ENCODE data around the gene VARS1.
"Not testable (repeated sequence)": the region's sequence is repeated elsewhere in the genome, so short reads cannot be mapped to it uniquely, and the experiment has no call there.

VARS1 gene

DNA sequence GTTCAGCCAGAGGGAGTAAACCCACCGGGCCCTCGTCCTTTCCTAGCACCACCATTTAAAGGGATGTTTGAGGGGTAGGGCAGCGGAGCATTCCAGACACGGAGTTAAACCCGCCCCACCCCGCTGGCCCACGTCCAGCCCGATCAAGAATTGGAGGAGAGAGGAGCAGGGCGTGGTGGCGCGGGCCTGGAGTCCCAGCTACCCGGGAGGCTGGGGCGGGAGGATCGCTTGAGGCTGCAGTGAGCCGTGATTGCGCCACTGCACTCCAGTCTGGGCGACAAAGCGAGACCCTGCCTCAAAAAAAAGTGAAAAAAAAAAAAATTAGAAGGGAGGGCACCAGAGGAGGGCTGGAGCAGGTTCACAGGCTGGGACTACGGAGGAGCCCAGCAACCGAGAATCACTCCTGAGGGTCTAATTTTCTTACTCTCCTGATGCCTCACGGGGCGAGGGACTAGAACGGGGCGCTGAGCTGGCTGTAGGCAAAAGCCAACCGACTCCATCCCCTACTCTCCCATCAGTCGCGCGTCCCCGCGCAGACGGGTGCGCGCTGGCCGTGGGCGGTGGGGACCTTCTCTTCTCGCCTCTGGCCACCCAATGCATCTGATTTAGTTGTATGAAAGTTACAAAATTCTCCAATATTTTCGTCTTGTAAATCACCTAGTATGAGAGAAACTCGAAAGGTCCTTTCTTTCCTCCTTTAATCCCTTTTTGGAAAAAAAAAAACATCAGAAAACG is 25.9 kb upstream of the VARS1 start:
- no peak for DNase-seq

DNA sequence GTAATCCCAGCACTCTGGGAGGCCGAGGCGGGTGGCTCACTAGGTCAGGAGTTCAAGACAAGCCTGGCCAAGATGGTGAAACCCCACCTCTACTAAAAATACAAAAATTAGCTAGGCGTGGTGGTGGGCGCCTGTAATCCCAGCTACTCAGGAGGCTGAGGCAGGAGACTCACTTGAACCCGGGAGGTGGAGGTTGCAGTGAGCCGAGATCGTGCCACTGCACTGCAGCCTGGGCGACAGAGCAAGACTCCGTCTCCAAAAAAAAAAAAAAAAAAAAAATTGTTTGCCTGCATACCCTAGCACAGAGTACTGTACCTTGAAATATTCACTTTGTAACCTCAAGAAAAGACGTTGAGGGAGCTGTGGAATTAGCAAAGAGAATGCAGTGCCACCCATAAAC is 24.8 kb upstream of the VARS1 start:
- DNase-seq, result not testable (repeated sequence)

DNA sequence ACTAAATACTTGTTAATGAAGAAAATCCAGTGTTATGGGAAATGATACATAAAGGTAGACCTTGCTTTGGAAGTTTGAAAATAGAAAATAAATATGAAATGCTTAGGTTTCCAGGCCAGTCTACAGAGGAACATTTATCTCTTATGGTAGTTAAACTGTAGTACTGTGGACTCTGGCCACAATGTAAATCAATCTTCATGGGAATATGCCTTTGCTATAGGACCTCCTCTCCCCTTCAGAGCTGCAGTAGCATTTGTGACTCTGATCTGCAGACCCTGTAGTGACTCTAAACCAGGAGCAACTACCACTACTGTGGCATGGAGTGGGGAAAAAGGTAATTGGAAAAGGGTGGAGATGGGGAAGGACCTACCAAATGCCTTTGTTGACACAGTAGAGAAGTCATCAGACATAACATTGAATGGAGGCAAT is 24.3 kb upstream of the VARS1 start:
- no peak for DNase-seq

DNA sequence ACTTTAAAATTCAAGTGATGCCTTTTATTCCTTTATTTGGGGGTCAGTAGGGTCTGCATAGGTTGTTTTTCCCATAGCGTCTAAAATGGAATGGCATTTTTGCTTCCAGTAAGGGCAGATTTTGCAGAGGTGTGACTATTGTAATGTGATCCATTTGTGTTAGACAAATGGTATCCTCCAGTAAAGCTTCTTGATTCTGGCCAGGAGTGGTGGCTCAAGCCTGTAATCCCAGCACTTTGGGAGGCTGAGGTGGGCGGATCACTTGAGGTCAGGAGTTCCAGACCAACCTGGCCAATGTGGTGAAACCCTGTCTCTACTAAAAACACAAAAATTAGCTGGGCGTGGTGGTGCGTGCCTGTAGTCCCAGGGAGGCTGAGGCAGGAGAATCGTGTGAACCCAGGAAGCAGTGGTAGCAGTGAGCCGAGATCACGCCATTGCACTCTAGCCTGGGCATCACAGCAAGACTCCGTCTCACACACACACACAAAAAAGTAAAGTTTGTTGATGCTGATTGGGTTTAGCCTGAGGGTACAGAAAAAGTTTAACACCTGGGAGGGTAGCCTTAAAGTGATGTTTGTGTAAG is 22.5 kb upstream of the VARS1 start:
- DNase-seq, result not testable (repeated sequence)

DNA sequence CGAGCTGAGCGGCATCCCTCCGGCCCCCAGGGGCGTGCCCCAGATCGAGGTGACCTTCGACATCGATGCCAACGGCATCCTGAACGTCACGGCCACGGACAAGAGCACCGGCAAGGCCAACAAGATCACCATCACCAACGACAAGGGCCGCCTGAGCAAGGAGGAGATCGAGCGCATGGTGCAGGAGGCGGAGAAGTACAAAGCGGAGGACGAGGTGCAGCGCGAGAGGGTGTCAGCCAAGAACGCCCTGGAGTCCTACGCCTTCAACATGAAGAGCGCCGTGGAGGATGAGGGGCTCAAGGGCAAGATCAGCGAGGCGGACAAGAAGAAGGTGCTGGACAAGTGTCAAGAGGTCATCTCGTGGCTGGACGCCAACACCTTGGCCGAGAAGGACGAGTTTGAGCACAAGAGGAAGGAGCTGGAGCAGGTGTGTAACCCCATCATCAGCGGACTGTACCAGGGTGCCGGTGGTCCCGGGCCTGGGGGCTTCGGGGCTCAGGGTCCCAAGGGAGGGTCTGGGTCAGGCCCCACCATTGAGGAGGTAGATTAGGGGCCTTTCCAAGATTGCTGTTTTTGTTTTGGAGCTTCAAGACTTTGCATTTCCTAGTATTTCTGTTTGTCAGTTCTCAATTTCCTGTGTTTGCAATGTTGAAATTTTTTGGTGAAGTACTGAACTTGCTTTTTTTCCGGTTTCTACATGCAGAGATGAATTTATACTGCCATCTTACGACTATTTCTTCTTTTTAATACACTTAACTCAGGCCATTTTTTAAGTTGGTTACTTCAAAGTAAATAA is 21.8 kb upstream of the VARS1 start:
- DNase-seq, result not testable (repeated sequence)

DNA sequence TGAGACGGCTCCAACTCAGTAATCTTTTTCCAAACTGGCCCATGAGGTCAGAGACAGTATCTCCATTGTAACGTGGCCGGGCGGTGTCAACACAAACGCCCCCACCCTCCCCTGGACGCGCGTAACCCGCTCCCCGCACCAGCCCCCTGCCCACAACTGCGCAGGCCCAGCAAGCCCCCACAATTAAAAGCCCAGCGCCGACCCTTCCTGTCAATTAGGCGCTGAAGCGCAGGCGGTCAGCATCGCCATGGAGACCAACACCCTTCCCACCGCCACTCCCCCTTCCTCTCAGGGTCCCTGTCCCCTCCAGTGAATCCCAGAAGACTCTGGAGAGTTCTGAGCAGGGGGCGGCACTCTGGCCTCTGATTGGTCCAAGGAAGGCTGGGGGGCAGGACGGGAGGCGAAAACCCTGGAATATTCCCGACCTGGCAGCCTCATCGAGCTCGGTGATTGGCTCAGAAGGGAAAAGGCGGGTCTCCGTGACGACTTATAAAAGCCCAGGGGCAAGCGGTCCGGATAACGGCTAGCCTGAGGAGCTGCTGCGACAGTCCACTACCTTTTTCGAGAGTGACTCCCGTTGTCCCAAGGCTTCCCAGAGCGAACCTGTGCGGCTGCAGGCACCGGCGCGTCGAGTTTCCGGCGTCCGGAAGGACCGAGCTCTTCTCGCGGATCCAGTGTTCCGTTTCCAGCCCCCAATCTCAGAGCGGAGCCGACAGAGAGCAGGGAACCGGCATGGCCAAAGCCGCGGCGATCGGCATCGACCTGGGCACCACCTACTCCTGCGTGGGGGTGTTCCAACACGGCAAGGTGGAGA is 19.7 kb upstream of the VARS1 start, which contains the start of the genes HSPA1A and HSPA1L:
HSPA1A (plus strand) TSS at position 519 of the 814 bp plus-strand sequence; CDS start at position 733, 214 bp downstream.
HSPA1L (minus strand) TSS at position 259 of the 814 bp plus-strand sequence. CDS start 3,311 bp downstream, outside the sequence.
- DNase-seq, result peak; percentile 75

DNA sequence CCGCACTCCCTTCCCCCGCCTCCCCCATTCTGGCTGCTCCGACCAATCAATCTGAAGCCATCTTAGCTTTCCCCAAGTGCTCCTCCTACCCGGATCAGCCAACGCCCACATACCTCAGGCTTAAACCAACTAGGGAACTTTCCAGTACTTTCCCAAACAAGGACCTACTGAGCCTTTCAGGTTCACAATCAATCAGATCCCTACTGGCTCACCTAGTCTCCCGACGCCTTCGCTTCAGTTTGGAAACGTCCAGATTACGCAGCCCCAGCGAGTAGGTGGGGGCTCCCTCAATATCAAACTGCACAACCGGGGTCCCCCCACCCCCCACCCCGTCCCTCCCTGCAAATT is 19.1 kb upstream of the VARS1 start:
- DNase-seq, result peak; percentile 79

DNA sequence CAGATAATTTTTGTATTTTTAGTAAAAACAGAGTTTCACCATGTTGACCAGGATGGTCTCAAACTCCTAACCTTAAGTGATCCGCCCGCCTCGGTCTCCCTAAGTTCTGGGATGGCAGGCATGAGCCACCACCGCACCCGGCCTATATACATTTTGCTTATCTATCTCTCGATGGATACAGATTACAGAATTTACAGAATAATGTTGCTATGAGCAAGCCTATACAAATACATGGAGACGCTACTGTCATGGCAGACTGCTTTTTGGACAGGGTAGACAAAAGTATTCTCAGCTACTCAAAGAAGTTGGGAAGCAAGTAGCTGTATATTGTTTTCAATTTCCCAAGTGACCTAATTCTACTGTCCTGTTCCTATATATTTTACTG is 17.9 kb upstream of the VARS1 start:
- DNase-seq, result no peak

DNA sequence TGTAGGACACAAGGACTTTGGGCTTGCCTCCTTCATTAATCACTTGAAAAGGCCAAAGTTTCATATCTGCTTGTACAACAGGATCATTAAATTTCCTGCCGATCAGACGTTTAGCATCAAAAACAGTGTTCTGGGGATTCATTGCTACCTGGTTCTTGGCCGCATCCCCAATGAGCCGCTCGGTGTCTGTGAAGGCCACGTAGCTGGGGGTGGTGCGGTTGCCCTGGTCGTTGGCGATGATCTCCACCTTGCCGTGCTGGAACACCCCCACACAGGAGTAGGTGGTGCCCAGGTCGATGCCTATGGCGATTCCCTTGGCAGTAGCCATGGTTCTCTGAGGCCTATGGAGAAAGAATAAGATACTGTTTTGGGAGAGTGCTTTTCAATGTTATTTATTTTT is 16.1 kb upstream of the VARS1 start:
- no peak for DNase-seq

DNA sequence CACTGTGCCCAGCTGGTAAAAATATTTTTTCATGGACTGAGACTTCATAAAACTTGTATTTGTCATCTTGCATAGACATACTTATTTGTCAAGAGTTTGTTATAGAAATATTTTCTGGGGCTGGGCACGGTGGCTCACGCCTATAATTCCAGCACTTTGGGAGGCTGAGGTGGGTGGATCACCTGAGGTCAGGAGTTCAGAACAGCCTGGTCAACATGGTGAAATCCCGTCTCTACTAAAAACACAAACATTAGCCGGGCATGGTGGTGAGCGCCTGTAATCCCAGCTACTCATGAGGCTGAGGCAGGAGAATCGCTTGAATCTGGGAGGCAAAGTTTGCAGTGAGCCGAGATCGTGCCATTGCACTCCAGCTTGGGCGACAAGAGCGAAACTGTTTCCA is 13.0 kb upstream of the VARS1 start:
- DNase-seq, result not testable (repeated sequence)

DNA sequence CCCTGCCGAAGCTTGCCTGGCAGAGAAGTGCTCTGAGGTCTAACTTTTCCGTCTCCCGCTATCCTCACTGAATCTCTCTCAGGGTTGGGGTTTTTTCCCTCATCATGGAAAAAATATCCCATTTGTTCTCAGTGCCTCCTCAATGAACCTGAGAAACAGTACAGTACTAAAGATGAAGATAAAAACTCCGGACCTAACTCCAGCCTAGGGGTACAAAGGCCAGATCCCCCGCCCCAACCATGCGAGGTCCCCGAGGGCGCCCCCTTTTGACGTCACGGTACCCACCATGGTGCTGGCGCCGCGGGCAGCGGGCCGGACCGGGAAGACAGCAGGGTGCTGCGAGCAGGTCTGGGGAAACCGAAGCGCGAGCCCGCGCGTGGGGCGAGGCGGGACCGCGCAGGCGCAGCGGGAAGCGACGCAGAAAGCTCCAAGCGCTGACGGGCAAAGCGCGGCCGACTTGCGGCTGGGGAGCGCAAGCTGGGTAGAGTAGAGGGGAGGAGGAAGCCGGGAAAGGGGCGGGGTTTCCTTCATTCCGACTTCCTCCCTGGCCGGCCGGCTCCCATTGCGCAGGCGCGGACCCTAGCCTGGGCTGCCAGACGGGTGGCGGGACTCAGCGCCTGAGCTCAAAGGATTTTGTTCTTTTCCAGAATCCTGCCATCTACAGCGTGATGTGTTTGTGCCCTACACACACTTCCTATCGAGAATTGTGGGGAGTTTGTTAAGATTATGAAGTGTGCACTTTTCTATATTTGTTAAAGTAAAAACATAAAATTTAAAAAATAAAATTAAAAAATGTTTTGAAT is 11.1 kb upstream of the VARS1 start, which contains the start of gene LSM2:
LSM2 (minus strand) TSS at position 497 of the 803 bp plus-strand sequence; CDS start at position 288, 209 bp downstream.
- DNase-seq, result peak; percentile 99

DNA sequence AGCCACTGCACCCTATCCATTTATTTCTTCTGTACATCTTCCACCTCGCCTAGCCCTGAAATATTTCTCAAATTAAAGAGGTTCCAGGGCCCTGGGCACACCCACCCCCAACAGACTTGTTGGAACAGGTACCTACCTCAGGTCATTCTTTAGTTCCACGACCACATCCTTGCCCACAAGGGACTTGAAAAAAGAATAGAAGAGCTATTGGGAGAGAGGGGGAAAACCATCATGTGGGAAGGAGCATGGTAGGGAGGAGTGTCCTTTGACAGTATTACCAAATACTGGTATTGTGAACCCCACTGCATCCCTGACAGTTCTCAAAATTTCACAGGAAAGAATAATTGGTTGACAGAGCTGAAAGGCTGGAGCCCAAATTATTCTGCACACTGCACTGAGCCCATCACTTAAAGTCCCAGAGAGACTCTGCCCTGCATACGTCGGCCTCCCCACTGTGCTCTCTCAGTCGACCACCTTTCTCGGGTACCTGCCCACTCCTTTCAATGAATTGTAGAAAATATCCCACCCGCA is 10.5 kb upstream of the VARS1 start:
- no peak for DNase-seq

DNA sequence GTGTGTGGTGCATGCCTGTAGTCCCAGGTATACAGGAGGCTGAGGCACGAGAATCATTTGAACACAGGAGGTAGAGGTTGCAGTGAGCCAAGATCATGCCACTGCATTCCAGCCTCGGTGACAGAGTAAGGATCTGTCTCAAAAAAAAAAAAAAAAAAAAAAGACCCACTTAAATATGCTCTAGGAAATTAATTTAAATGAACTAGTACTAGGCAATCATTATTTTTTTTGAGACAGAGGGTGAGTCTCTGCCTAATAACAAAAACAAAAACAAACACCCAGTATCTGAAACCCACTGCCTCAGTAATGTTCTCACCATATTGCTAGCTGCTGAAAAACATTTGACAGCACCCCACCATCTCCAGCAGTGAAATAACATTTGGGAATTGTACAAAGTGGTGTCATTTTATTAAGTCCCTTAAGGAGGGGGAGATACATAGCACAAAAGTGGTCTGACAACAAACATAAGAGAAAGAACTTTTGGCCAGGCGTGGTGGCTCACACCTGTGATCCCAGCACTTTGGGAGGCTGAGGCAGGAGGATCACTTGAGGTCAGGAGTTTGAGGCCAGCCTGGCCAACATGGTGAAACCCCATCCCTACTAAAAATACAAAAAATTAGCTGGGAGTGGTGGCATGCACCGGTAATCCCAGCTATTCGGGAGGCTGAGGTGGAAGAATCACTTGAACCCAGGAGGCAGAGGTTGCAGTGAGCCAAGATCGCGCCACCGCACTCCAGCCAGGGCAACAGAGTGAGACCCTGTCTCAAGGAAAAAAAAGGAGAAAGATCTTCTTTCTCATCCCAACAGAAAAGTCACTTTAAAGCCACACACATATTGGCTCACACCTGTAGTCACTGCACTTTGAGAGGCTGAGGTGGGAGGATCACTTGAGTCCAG is 5.7 kb upstream of the VARS1 start:
- DNase-seq, result not testable (repeated sequence)

DNA sequence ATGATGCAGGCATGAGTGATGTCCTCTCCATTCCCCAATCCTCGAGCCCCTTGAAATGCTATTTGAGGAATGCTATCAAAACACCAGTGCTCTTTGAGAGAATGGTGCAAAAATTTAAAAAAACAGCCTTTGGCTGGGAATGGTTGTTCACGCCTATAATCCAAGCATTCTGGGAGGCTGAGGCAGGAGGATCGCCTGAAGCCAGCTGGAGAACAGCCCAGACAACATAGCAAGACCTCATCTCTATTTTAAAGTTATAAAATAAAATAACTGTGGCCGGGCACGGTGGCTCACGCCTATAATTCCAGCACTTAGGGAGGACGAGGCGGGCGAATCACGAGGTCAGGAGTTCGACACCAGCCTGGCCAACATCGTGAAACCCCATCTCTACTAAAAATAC is 4.2 kb upstream of the VARS1 start:
- DNase-seq, result no peak

DNA sequence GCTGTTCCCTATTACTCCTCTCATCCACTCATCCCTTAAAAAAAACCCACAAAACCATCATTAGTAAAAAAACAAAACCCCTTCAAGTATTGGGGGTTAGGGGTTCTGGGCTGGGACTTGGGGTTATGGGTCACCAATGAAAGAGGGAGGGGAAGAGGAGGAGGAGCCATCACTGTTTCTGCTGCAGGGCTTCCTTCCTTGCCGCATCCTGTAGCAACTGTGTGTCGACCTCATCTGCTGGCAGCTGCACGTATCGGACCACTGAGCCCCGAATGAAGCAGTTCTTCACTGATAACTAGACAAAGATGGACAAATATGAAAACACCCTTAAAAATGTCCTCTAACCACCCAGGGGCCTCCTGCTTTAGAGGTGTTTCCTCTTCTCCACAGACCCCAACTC is 2.0 kb upstream of the VARS1 start:
- DNase-seq, result peak; percentile 72

DNA sequence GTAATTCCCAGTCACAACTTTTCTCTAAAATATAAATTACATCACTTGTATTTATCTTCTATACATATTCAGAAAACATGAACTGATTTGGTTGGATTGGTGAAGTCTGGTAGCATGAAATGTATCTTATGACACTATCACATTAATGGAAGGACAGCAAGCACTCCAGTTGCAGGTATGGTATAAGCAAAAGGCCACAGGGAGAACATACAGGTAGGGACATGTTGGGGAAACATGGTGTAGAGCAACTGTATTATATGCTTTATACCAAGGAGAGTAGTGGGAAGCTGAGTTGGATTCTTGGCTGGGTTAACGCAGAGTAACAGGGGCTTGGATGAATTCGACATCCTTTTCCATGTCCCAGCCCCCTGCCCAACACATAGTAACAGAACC is 1.4 kb upstream of the VARS1 start:
- no peak for DNase-seq

DNA sequence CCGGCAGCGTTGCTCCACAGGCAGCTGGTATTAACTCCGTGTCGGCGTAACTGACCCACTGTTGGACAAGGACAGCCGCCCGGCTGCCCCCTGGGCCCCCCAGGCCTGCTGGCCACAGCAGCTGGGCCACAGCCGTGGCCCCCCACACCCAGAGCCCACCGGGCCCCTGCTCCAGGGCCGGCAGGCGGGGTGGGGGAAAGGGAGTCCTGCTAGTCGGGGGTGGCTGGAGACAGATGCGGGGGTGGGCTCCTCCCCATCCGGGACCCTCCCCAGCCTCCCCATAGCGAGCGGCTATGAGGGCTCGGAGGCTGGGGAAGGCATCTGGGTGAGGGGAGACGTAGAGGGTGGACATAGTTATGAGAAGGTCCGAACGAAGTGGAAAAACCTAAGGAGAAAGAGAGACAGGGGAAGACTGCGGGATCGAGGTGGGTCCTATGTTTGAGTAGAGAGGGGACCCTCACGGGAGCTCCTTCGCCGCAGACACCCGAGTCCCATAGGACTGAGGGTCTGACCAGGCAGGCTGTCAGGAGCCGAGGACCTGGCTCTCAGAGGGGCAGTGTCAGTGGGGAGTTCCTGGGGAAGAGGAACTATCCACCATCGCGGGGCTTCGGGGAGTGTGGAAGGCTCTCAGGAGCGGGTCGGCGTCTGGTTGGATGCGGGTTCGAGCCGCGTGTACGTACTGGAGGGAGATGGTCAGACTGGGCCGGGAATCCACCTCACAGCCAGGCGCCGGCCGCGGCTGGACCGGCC is 511 bp downstream of the VARS1 start:
- no peak for DNase-seq

DNA sequence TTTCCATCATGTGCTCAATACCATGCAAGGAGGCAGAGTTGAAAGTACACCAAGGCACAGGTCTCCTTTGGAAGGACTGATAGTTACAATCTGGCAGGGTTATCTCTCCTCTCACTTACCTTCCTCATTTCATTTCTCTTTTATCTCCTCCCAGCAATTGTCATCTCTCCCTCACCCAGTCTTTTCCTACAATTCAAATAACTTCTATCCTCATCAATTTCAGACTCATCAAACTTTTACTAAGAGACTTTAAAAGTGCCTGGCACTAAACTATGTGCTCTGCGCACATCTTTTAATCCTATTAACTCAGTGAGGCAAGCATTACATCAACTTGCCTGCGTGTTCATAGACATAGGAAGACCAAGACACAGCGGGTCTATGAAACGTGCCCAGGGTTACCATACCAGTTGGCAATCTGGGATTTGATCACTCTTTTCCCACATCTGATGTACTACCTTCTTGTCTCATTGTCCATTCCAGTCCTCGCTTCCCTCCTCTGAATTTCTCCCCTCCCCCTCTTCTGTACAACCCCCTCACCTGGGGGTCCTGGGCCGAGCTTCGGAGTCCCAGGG is 1.2 kb downstream of the VARS1 start:
- peak; percentile 23 for DNase-seq

DNA sequence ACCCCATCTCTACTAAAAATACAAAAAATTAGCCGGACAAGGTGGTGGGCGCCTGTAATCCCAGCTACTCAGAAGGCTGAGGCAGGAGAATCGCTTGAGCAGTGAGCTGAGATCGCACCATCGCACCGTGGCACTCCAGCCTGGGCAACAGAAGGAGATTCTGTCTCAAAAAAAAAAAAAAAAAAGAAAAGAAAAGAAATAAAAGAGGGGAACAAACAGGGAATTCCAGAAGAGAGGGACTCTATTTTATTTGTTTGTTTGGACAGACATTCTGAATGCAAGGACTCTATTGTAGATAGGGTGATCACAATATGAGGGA is 1.7 kb downstream of the VARS1 start:
- DNase-seq, result not testable (repeated sequence)
